ENCODE results near the gene P4HTM.

The P4HTM gene

GRCh38 chr3:49026536-49026935, 36.5 kb downstream of the P4HTM start:
- H3K27me3 Mint-ChIP-seq: no peaks in the 10 kb centered on the region
- no peak for DNase-seq
- H3K4me1 Mint-ChIP-seq (ENCODE audit: low read depth in 2 of 2): peaks cover 34 to 36% of the 10 kb centered on the region in 2 donors
- no peak for ATAC-seq (replicated peaks)
- H3K27ac Mint-ChIP-seq: peak overlapping the region in 1 of 2 donors; percentile 99
- H3K4me3 Mint-ChIP-seq: no peak overlapping the region
- no peaks in the 10 kb centered on the region for H3K9me3 Mint-ChIP-seq
- peaks cover 90% of the 10 kb centered on the region for H3K36me3 Mint-ChIP-seq (ENCODE audit: insufficient read depth)

GRCh38 chr3:49027634-49028033, 37.6 kb downstream of the P4HTM start:
- peaks cover 29 to 32% of the 10 kb centered on the region in 2 donors for H3K4me1 Mint-ChIP-seq (ENCODE audit: low read depth in 2 of 2)
- no peaks in the 10 kb centered on the region for H3K9me3 Mint-ChIP-seq
- DNase-seq (no peak), ATAC-seq (replicated peaks) (no peak)
- peak overlapping the region in 1 of 2 donors; percentile 88 for H3K4me3 Mint-ChIP-seq
- peaks cover 86% of the 10 kb centered on the region for H3K36me3 Mint-ChIP-seq (ENCODE audit: insufficient read depth)
- H3K27ac Mint-ChIP-seq: peak overlapping the region; percentile 98 to 99
- H3K27me3 Mint-ChIP-seq: no peaks in the 10 kb centered on the region

GRCh38 chr3:49028298-49028672, 38.2 kb downstream of the P4HTM start:
- H3K4me1 Mint-ChIP-seq (ENCODE audit: low read depth in 2 of 2): peaks cover 24 to 28% of the 10 kb centered on the region in 2 donors
- H3K36me3 Mint-ChIP-seq (ENCODE audit: insufficient read depth): peaks cover 86% of the 10 kb centered on the region
- peak overlapping the region; percentile 88 to 97 for H3K4me3 Mint-ChIP-seq
- no peaks in the 10 kb centered on the region for H3K9me3 Mint-ChIP-seq
- DNase-seq: no peak
- peak overlapping the region; percentile 98 to 99 for H3K27ac Mint-ChIP-seq
- H3K27me3 Mint-ChIP-seq: no peaks in the 10 kb centered on the region
- ATAC-seq (replicated peaks): no peak

GRCh38 chr3:49028673-49029562, 38.9 kb downstream of the P4HTM start, which contains the start of gene IMPDH2:
IMPDH2 (minus strand) TSS chr3:49029398; CDS start chr3:49029350, 48 bp downstream.
- ATAC-seq (replicated peaks) (peak; percentile 96), DNase-seq (peak; percentile 92 to 93 (median 92))
- Mint-ChIP-seq H3K9me3 (no peaks in the 10 kb centered on the region), H3K4me3 (peak within 1 kb of the TSS; percentile 88 to 97), H3K4me1 (ENCODE audit: low read depth in 2 of 2) (peaks cover 24 to 28% of the 10 kb centered on the region in 2 donors), H3K36me3 (ENCODE audit: insufficient read depth) (peaks cover 83% of the 10 kb centered on the region), H3K27ac (peak within 1 kb of the TSS; percentile 98 to 99), H3K27me3 (no peaks in the 10 kb centered on the region)

DNA sequence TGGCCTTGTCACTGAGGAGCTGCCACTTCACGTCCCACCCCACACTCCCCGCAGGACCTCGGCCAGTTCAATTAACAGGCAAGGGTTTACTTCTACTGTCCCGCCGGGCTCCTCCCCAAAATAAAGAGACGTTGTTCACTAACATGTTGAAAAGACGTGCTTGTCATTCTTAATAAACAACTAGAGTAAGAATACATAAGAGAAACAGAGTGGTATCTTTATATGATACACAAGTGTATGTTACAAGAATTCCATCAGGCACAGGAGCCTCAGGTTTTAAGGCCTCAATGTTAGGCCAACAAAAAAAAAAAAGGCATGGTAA, 39.5 kb downstream of the P4HTM start:
- no peaks in the 10 kb centered on the region for H3K9me3 Mint-ChIP-seq
- DNase-seq (no peak), ATAC-seq (replicated peaks) (no peak)
- peak overlapping the region; percentile 88 to 97 for H3K4me3 Mint-ChIP-seq
- peaks cover 83% of the 10 kb centered on the region for H3K36me3 Mint-ChIP-seq (ENCODE audit: insufficient read depth)
- H3K4me1 Mint-ChIP-seq (ENCODE audit: low read depth in 2 of 2): peaks cover 21 to 28% of the 10 kb centered on the region in 2 donors
- H3K27me3 Mint-ChIP-seq: no peaks in the 10 kb centered on the region
- peak overlapping the region; percentile 98 to 99 for H3K27ac Mint-ChIP-seq

GRCh38 chr3:49030321-49030720, 40.3 kb downstream of the P4HTM start:
- no peak overlapping the region for H3K4me3 Mint-ChIP-seq
- no peaks in the 10 kb centered on the region for H3K9me3 Mint-ChIP-seq
- no peak for DNase-seq
- H3K4me1 Mint-ChIP-seq (ENCODE audit: low read depth in 2 of 2): peaks cover 21 to 26% of the 10 kb centered on the region in 2 donors
- ATAC-seq (replicated peaks): no peak
- no peaks in the 10 kb centered on the region for H3K27me3 Mint-ChIP-seq
- H3K27ac Mint-ChIP-seq: peak overlapping the region; percentile 71 to 85
- peaks cover 79% of the 10 kb centered on the region for H3K36me3 Mint-ChIP-seq (ENCODE audit: insufficient read depth)

DNA sequence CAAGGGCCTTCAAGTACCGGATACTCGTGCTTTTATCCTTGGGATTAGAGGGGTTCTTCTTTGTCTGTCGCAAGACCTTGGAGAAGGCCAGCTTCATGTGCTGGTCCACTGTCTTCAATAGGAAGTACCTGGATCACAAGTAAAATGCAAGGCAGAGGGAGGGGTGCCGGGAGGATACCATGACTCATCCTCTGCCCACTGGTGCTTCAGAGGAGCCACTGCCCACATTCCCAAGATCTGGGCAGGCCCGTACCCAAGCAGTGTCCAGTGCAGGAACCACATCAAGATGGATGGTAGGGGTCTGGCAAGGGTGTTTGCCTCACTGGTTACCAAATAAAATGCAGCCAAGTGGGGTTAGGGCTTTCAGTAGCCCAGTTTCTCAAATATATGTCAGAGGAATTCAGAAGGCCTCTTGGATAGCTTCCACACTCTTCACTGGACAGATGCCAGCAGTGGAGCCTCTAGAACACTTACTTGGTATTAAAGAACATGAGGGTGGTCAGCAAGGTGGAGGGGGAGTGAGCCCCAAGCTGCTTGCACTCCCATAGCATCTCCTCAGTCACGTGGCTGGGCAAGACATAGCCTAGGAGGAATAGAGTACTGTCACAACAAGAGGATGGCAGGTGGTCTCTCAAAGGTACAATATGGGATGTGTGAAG, 42.7 kb downstream of the P4HTM start:
- Mint-ChIP-seq H3K36me3 (ENCODE audit: insufficient read depth) (peaks cover 79% of the 10 kb centered on the region), H3K27ac (peak overlapping the region; percentile 15 to 56), H3K4me1 (ENCODE audit: low read depth in 2 of 2) (peaks cover 16 to 19% of the 10 kb centered on the region in 2 donors), H3K27me3 (no peaks in the 10 kb centered on the region), H3K4me3 (no peak overlapping the region), H3K9me3 (no peaks in the 10 kb centered on the region)
- DNase-seq: no peak
- ATAC-seq (replicated peaks): no peak

- no peak for ATAC-seq (replicated peaks)
- H3K27ac Mint-ChIP-seq: no peak overlapping the region
- peaks cover 0 to 3% of the 10 kb centered on the region in 2 donors for H3K4me1 Mint-ChIP-seq (ENCODE audit: low read depth in 2 of 2)
- H3K9me3 Mint-ChIP-seq: no peaks in the 10 kb centered on the region
- no peak for DNase-seq
- H3K36me3 Mint-ChIP-seq (ENCODE audit: insufficient read depth): peaks cover 79% of the 10 kb centered on the region
- no peak overlapping the region for H3K4me3 Mint-ChIP-seq
- no peaks in the 10 kb centered on the region for H3K27me3 Mint-ChIP-seq
Measured at GRCh38 chr3:49034650-49035049, 44.6 kb downstream of the P4HTM start.

GRCh38 chr3:49035281-49035680, 45.2 kb downstream of the P4HTM start:
- Mint-ChIP-seq H3K9me3 (no peaks in the 10 kb centered on the region), H3K36me3 (ENCODE audit: insufficient read depth) (peaks cover 73% of the 10 kb centered on the region), H3K4me1 (ENCODE audit: low read depth in 2 of 2) (peaks cover 0 to 3% of the 10 kb centered on the region in 2 donors), H3K27ac (peak overlapping the region in 1 of 2 donors; percentile 79), H3K4me3 (no peak overlapping the region), H3K27me3 (no peaks in the 10 kb centered on the region)
- DNase-seq (no peak), ATAC-seq (replicated peaks) (no peak)

GRCh38 chr3:49053543-49053942, 63.5 kb downstream of the P4HTM start:
- ATAC-seq (replicated peaks) (no peak), DNase-seq (no peak)
- H3K27ac Mint-ChIP-seq: peak overlapping the region in 1 of 2 donors; percentile 51
- no peak overlapping the region for H3K4me3 Mint-ChIP-seq
- peaks cover 6 to 26% of the 10 kb centered on the region in 2 donors for H3K4me1 Mint-ChIP-seq (ENCODE audit: low read depth in 2 of 2)
- H3K9me3 Mint-ChIP-seq: no peaks in the 10 kb centered on the region
- H3K27me3 Mint-ChIP-seq: no peaks in the 10 kb centered on the region
- H3K36me3 Mint-ChIP-seq (ENCODE audit: insufficient read depth): peaks cover 75% of the 10 kb centered on the region

- ATAC-seq (replicated peaks) (no peak), DNase-seq (no peak)
- H3K36me3 Mint-ChIP-seq (ENCODE audit: insufficient read depth): peaks cover 73% of the 10 kb centered on the region
- no peak overlapping the region for H3K4me3 Mint-ChIP-seq
- H3K4me1 Mint-ChIP-seq (ENCODE audit: low read depth in 2 of 2): peaks cover 6 to 26% of the 10 kb centered on the region in 2 donors
- peak overlapping the region in 1 of 2 donors; percentile 53 for H3K27ac Mint-ChIP-seq
- H3K9me3 Mint-ChIP-seq: no peaks in the 10 kb centered on the region
- no peaks in the 10 kb centered on the region for H3K27me3 Mint-ChIP-seq
Measured at GRCh38 chr3:49054344-49054862, 64.4 kb downstream of the P4HTM start.

Measured in effector memory CD8-positive, alpha-beta T cell (primary cell).